Heart left ventricle (tissue), 16 donors: ENCODE measurements around the gene FLNB. TPM values are rescaled to one million over a fixed set of nuclear protein-coding genes. Genes with fewer than 3 reads are reported as not detected.

Experiments used
- ATAC-seq, 4 donors: fragments of 200-7000 bp; cut with Tn5 transposase; one replicate each; pipeline ENCODE4 v1.9.1; 2020 to 2022; ENCODE audit warnings: moderate library complexity in 4 of 4, mild to moderate bottlenecking in 3 of 4, moderate number of reproducible peaks in 1 of 4
- DNase-seq, 5 donors: peaks; one replicate each; pipeline ENCODE4 v3.0.0-alpha.2; 2020
- H3K27ac ChIP-seq, 12 donors: fragments of 200-600 bp; sonication (generic) in 4 of 12; one replicate each; pipeline versions ENCODE4 v1.5.0 to v1.8.0; 2016 to 2022; ENCODE audit warnings: mild to moderate bottlenecking in 2 of 12
- H3K27me3 ChIP-seq, 9 donors: fragments of 200-600 bp; sonication (generic) in 2 of 9; one replicate each; pipeline versions ENCODE4 v1.5.1 to v1.8.0; 2016 to 2022; ENCODE audit warnings: mild to moderate bottlenecking in 3 of 9
- H3K36me3 ChIP-seq, 9 donors: fragments of 200-600 bp; sonication (generic) in 2 of 9; one replicate each; pipeline versions ENCODE4 v1.5.0 to v1.8.0; 2018 to 2022; ENCODE audit warnings: mild to moderate bottlenecking in 2 of 9
- H3K4me1 ChIP-seq, 12 donors: fragments of 200-600 bp; sonication (generic) in 4 of 12; one replicate each; pipeline versions ENCODE4 v1.5.0 to v1.8.0; 2016 to 2022; ENCODE audit warnings: mild to moderate bottlenecking in 3 of 12
- H3K4me3 ChIP-seq, 12 donors: fragments of 200-600 bp; sonication (generic) in 4 of 12; one replicate each; pipeline versions ENCODE4 v1.5.0 to v1.8.0; 2017 to 2022; ENCODE audit warnings: mild to moderate bottlenecking in 9 of 12, moderate library complexity in 4 of 12
- H3K9me3 ChIP-seq, 12 donors: fragments of 200-600 bp; sonication (generic) in 4 of 12; one replicate each; pipeline versions ENCODE4 v1.5.0 to v1.8.0; 2016 to 2022; ENCODE audit warnings: mild to moderate bottlenecking in 1 of 12
- POLR2A ChIP-seq, 2 donors: fragments of 450-650 bp; IDR thresholded peaks; one replicate each; pipeline ENCODE4 v1.6.1; 2017; ENCODE audit warnings: antibody characterized with exemption in 2 of 2, mild to moderate bottlenecking in 2 of 2, moderate library complexity in 2 of 2
- WGBS, 4 donors: extraction: QIAGEN DNeasy Blood & Tissue Kit in 2 of 4; methylation state at CpG; one replicate each; pipeline versions ENCODE4 v1.1.5 to v1.1.7; 2013 to 2018; 5-methylcytosine and 5-hydroxymethylcytosine counted together
- intact Hi-C, 10 donors: fragments of 100-400 bp; cut with DNase I; formaldehyde crosslinking; loops; one replicate each; pipeline versions ENCODE4 v1.11.1 to v1.14.2; 2022
- polyA plus RNA-seq, 2 donors: library from polyadenylated mRNA; stranded (reverse); fragments of 200-250 nt; gene quantifications; one replicate each; pipeline ENCODE4 v1.2.3, GENCODE V29; 2013
- total RNA-seq, 9 donors: library from RNA; depleted of rRNA in 2 of 9; stranded (reverse); fragments of >200 nt in 2 of 9; fragmentation: NEBNext Ultra II Directional in 3 of 9; extraction: Animal tissue kit (Norgen Biotek cat#: 25700) in 3 of 9; gene quantifications; one replicate each; pipeline versions ENCODE4 v1.1.0 to v1.2.4, GENCODE V29; 2016 to 2023
- TF ChIP-seq, protein P1 (sequence below), 12 donors: fragments of 200-600 bp; sonication (generic) in 4 of 12; IDR thresholded peaks; one replicate each; pipeline versions ENCODE4 v1.5.0 to v1.8.0; 2018 to 2022; ENCODE audit warnings: antibody characterized with exemption in 12 of 12, mild to moderate bottlenecking in 5 of 12
- donor health status: ischemic (EF 13 %, LVEDD 7.1; RV severe dilation, severe dysfunction).
- donor health status: healthy with polysubstance abuse.
- donor health status: DM: no; HTN: yes; CAD: no.
- donor health status: DM: no; HTN: no; CAD: no.
- donor health status: ischemic (EF 25% LVEDD 6.9; RV normal size, moderate dysfunction).
- donor health status: ischemic (EF 25% LVEDD 5.7; RV mildly dilated, moderate dysfunction).
- donor health status: healthy.
- donor health status: DM: yes; HTN: yes; CAD: no.
- donor health status: ischemic (EF 35%, LVEDD 5.7; RV mildly dilated, moderate dysfunction).
- donor health status: nonischemic (EF 11% LVEDD 7.7; RV severe dilation, severe dysfunction).
- donor health status: DM: yes; HTN: yes; CAD: no.
- donor health status: PGD.
- donor health status: ischemic (EF 29% LVEDD 5.4; RV normal size, mild dysfunction).
- donor health status: nonischemic (EF 23%, LVEDD 6.1; RV moderate dilation, normal function).

The FLNB gene
- total and polyA plus RNA-seq, 11 donors: 30.5 to 75.6 (median 40.6) TPM

GRCh38 chr3:58206406-58207011 lies 198.3 kb downstream of the FLNB start:
- Histone ChIP-seq H3K36me3 (no peaks in the 10 kb centered on the region), H3K27ac (no peak overlapping the region), H3K9me3 (peaks cover 0 to 5% (median 0%) of the 10 kb centered on the region in 12 donors), H3K4me3 (no peak overlapping the region), H3K27me3 (no peaks in the 10 kb centered on the region), H3K4me1 (peaks cover 0 to 3% (median 0%) of the 10 kb centered on the region in 12 donors)
- TF ChIP-seq, protein P1, sequence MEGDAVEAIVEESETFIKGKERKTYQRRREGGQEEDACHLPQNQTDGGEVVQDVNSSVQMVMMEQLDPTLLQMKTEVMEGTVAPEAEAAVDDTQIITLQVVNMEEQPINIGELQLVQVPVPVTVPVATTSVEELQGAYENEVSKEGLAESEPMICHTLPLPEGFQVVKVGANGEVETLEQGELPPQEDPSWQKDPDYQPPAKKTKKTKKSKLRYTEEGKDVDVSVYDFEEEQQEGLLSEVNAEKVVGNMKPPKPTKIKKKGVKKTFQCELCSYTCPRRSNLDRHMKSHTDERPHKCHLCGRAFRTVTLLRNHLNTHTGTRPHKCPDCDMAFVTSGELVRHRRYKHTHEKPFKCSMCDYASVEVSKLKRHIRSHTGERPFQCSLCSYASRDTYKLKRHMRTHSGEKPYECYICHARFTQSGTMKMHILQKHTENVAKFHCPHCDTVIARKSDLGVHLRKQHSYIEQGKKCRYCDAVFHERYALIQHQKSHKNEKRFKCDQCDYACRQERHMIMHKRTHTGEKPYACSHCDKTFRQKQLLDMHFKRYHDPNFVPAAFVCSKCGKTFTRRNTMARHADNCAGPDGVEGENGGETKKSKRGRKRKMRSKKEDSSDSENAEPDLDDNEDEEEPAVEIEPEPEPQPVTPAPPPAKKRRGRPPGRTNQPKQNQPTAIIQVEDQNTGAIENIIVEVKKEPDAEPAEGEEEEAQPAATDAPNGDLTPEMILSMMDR (IDR thresholded peaks at IDR 0.05): no peak
- no peak for TF ChIP-seq POLR2A (IDR thresholded peaks at IDR 0.05)
- intact Hi-C loops: no loop called here
- 86 to 97% (median 90%) methylated on average over 5 of the region's 5 CpGs for WGBS, 4 donors
- ATAC-seq (no peak), DNase-seq (no peak)

- 88 to 94% (median 92%) methylated on average over 4 of the region's 4 CpGs for WGBS, 4 donors
- Histone ChIP-seq H3K4me3 (no peak overlapping the region), H3K9me3 (no peaks in the 10 kb centered on the region), H3K27ac (no peak overlapping the region), H3K27me3 (no peaks in the 10 kb centered on the region), H3K36me3 (no peaks in the 10 kb centered on the region), H3K4me1 (no peaks in the 10 kb centered on the region)
- intact Hi-C loops: no loop called here
- no peak for ATAC-seq
- no peak for DNase-seq
- TF ChIP-seq, protein P1 (IDR thresholded peaks at IDR 0.05): no peak
- no peak for TF ChIP-seq POLR2A (IDR thresholded peaks at IDR 0.05)
Observed at GRCh38 chr3:58207954-58208353, 199.7 kb downstream of the FLNB start.

- TF ChIP-seq POLR2A (IDR thresholded peaks at IDR 0.05): no peak
- TF ChIP-seq, protein P1 (IDR thresholded peaks at IDR 0.05): no peak
- Histone ChIP-seq H3K36me3 (no peaks in the 10 kb centered on the region), H3K27ac (no peak overlapping the region), H3K9me3 (no peaks in the 10 kb centered on the region), H3K4me1 (peaks cover 0 to 9% (median 0%) of the 10 kb centered on the region in 12 donors), H3K4me3 (peak overlapping the region in 1 of 12 donors; percentile 15), H3K27me3 (no peaks in the 10 kb centered on the region)
- ATAC-seq (no peak), DNase-seq (no peak)
- WGBS, 4 donors: 64 to 91% (median 82%) methylated on average over 3 of the region's 3 CpGs
- intact Hi-C loops: no loop called here
Observed at GRCh38 chr3:58209933-58210332, 201.7 kb downstream of the FLNB start.

- WGBS, 4 donors: 65 to 77% (median 68%) methylated on average over 14 of the region's 14 CpGs
- no peaks in the 10 kb centered on the region for H3K36me3 ChIP-seq
- H3K4me1 ChIP-seq: peaks cover 0 to 18% (median 0%) of the 10 kb centered on the region in 12 donors
- peak within 1 kb of the TSS in 1 of 12 donors; percentile 15 for H3K4me3 ChIP-seq
- ATAC-seq (no peak), DNase-seq (no peak)
- no peaks in the 10 kb centered on the region for H3K9me3 ChIP-seq
- no peaks in the 10 kb centered on the region for H3K27me3 ChIP-seq
- intact Hi-C loops: no loop called here
- H3K27ac ChIP-seq: no peak within 1 kb of the TSS
- no peak for TF ChIP-seq POLR2A (IDR thresholded peaks at IDR 0.05)
- TF ChIP-seq, protein P1 (IDR thresholded peaks at IDR 0.05): no peak
Observed at GRCh38 chr3:58210761-58211460, 202.7 kb downstream of the FLNB start, which contains the start of gene DNASE1L3. Gene DNASE1L3, minus strand, starts transcription at chr3:58210972. Its CDS starts 66 bp downstream, at chr3:58210906.
